Measurements from ENCODE around the gene ZBP1.

DNA sequence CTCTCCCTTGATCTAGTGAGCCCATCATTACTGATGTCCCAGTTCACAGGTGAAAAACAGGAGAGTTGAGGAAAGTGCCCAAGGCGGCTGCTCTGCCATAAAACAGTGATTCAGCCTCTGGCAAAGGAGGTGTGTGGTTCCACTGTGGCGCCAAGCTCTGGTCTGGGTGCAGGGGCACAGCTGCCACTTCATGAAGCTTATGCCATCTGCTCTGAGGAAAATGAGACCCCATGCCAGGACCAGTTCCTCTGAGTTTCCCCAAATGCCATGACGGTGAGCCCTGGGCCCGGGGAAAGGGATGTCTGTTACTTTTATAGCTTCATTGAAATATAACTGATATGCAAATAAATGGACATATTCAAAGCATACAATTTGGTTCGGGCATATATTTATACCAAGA is 33.7 kb upstream of the ZBP1 start:
- no peak for TF ChIP-seq POLR2A (IDR thresholded peaks at IDR 0.05; ENCODE audit: low read depth, low read length)
- no peak for TF ChIP-seq TAF1 (IDR thresholded peaks at IDR 0.05; ENCODE audit: borderline replicate concordance, low read depth, low read length)

Data from GM12892 (cell line).